HG03558 (cell line): ENCODE results near the gene HAAO.

Source experiments
- ATAC-seq: cut with Tn5 transposase; IDR thresholded peaks from one replicate; pipeline ENCODE4 v1.9.1; 2021; ENCODE audit warnings: moderate number of reproducible peaks; ENCODE audit not compliant: unreplicated experiment; ENCODE audit errors: extremely low read depth

The HAAO gene

GRCh38 chr2:42795275-42795674 is 2.9 kb upstream of the HAAO start:
- no peak for ATAC-seq

- ATAC-seq = no peak
Measured at GRCh38 chr2:42794271-42795046, 2.1 kb upstream of the HAAO start.

DNA sequence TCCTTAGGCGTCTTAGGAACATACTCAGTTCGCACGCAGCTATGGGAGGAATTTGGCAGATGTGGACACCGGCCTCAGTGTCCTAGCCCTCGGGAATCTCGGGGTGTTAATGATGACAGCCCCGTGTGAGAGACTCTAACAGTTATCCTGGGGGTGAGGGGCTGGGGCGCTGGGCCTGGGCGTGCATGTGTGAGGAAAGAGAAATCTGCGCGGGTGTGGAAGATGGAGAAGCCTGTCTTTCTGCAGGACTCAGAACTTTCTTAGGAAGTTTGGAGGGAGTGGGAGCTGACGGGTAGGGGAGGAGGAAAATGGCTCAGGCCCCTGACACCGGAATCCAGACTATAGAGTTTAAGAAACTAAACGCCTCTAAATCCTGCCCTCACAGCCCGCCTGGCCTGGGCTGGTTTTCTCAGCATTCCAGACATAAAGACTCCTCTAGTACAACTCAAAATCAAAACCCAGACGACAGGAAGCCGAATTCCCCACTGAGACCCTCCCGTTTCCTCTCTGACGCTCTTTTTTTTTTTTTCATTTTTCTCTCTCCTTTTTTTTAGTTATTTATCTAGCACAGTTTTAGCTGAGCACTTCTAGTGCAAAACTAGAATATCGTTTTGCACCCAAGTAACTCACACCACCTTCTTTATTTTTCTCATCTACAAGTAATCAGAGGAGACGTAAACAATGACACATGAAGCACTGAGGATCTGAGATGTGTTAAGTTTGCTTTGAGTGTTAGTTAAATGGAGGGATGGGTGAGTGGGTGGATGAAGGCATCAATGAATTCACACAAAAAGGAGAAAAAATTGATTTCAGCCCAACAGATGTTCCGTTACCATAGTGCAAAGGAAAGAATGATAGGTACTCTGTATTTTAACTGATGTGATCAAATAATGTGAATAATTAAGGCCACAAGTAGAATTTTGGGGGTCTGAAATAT is 1.2 kb upstream of the HAAO start:
- ATAC-seq = no peak

DNA sequence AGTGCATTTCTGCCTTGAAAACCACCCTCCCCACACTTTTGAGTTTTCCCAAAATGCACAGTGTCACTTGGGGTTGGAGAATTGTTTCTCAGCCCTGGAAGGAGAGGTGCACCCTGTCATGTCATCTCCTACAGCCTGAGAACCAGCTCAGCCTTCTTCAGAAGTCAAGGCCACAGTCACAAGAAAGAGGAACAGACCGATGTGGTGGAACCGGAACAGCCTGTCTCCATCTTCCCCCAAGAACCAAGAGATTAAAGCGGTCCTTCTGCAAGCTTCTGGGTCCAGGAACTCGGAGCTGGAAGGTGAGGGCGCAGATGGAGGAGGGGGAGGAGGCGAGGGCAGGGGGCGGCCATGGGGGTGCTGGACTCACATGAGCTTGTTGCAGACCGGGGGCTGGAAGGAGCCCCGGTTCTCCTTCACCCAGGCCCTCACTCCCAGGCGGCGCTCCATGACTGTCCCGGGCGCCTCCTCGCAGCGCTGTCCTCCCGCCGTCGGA is 248 bp downstream of the HAAO start:
- no peak for ATAC-seq

GRCh38 chr2:42791606-42792005 is 777 bp downstream of the HAAO start:
- ATAC-seq = no peak

GRCh38 chr2:42789751-42790150 is 2.6 kb downstream of the HAAO start:
- no peak for ATAC-seq

DNA sequence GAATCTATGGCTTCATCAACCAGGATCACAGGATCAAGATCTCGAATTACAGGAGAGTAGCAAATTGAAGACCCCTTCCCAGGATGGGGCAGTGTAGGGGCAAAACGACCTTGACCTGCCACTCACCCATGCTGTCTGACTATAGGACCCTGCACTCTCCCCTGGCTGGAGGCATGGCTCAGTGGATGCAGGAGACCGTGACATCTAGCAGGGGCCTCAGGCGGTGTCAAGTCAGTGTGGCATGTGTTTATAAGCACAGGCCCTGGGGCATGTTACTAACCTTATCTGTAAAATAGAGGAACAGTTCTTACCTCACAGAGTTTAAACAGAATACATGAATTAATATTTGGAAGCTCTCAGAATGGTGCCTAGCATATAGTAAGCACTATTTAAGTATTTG is 3.5 kb downstream of the HAAO start:
- no peak for ATAC-seq

- no peak for ATAC-seq
Measured at GRCh38 chr2:42788478-42788793, 3.9 kb downstream of the HAAO start.

DNA sequence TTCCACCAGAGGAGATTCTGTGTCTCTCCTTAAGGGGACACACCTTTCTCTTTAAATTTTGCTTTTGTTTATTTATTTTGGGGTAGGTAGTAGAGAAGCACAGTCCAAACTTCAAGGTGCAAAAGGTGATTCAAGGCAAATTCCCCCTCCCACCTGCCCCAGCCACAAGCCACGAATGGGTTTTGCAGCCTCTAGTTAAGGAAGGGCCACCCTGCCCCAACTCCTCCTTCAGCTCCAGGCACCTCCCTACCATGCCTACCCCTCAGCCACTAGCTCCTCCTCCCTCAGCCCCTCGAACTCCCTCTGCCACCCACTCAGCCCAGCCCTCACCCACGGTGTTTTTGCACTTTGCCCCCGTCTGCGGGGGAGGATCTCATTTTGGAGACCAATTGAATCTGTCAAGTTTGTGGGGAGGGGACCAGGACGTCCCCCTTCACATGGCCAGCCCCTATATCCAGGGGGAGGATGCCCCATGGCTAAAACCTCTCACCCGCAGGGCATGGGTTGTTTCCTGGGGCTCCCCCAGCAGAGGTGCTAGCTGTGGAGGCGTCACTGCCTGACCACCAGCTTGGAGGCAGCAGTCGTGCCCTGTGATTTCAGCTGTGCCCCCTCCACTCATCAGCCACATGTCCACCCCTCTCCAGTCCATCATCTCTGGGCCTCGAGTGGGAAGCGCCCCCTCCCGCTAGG is 4.5 kb downstream of the HAAO start:
- ATAC-seq = no peak

DNA sequence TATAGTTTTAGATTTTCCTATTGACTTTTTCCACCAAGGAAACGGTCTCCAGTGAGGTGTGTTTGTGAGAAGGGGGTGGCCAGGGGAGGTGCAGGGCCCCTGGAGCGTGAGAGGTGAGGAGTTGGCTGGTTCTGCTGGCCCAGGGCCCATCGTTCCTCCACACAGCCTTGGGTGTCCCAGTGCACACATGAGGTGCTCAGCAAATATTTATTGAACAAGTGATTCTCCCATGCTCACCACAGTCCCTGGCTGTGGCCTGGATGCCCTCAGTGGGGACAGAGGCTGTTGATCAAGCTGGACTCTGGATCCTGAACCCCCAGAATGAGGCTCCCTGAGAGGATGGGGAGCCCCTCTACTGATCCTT is 5.0 kb downstream of the HAAO start:
- ATAC-seq = no peak

GRCh38 chr2:42786561-42787345 is 5.6 kb downstream of the HAAO start:
- ATAC-seq = no peak

GRCh38 chr2:42784204-42784880 is 8.0 kb downstream of the HAAO start:
- ATAC-seq = no peak

GRCh38 chr2:42783511-42783910 is 8.9 kb downstream of the HAAO start:
- no peak for ATAC-seq

GRCh38 chr2:42781181-42781580 is 11.2 kb downstream of the HAAO start:
- no peak for ATAC-seq

DNA sequence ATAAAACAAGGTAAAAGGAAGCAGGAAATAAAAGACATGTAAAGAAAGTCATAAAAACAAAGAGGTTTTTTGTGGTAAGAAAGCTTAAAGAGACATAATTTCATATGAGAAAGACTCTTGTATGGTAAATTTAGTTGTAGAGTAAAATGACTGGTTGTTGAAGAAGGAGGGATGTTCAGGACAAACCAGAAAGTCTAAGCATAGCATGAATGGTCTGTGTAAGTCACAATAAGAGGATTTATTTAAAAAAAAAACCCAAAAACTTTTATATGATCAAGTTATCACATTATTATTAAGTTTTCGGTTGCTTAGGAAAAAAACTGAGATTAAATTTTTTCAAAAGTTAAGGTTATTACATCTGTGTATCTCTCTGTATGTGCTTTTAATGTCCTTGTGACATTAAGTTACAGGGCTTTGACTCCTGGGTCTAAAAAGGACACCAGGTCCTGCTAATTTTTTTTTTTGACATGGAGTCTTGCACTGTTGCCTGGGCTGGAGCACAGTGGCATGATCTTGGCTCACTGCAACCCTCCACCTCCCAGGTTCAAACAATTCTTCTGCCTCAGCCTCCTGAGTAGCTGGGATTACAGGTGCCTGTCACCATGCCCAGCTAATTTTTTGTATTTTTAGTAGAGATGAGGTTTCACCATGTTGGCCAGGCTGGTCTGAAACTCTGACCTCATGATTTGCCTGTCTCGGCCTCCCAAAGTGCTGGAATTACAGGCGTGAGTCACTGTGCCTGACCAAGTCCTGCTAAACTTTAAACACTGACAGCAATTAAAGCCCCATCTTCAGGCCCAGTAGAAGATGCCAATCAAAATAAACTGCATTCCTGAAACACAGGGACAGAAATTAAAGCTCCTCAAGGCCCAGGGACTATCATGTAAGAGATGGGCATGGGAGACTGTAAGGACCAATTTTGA is 14.2 kb downstream of the HAAO start:
- no peak for ATAC-seq

DNA sequence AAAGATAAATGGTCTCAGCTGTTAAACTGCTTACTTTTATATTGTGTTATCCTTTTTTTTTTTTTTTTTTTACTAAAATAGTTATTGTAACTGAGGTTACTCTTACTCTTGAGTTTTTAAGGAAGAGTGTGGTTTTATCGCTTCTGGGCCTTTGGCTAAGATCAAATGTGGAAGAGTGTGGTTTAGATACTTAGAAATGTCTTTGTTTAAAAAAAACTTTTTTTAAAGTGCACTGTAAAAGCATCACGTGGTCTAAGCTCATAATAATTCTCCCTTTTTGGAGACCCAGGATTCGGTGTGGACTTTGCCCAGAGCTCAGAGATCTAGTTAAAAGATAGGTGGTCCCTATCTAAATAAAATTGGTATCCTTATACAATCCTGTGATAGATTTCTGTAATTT is 16.6 kb downstream of the HAAO start:
- no peak for ATAC-seq

GRCh38 chr2:42775186-42775585 is 17.2 kb downstream of the HAAO start:
- ATAC-seq = no peak

DNA sequence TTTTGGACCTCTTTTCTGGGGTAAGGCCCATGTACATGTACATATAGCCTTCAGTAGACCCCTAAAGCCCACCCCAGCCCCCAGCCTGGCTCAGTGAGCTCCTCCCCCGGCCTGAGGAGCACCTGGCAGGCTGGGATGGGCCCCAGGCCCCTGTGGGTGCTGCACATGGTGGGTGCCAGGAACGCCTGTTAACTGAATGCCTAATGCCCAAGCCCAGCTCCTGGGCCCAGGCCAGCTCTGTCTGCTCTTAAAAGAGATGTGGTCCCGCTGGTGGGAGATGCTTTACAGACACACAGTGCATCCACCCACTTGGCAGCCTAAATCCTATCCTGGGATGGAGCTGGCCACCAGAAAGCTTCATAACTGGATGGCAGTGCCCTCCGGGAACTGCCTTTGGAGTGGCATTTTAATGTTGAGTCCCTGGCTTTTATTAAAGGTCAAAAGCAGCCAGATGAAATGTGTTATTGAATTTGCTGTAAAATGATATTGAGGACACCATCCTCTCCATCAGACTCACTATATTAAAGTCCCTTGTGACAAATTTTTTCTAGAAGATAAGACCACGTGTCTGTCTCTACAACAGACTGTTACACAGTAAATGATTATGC is 20.7 kb downstream of the HAAO start:
- ATAC-seq = no peak
